ENCODE measurements around the gene KLHDC7A. TPM values are rescaled to one million over a fixed set of nuclear protein-coding genes. Genes with fewer than 3 reads are reported as not detected.

The KLHDC7A gene
- total and polyA plus RNA-seq, 10 of the 15 experiments (the other 5 are each of a cell fraction or from before 2014, with no cell fraction given): not detected

DNA sequence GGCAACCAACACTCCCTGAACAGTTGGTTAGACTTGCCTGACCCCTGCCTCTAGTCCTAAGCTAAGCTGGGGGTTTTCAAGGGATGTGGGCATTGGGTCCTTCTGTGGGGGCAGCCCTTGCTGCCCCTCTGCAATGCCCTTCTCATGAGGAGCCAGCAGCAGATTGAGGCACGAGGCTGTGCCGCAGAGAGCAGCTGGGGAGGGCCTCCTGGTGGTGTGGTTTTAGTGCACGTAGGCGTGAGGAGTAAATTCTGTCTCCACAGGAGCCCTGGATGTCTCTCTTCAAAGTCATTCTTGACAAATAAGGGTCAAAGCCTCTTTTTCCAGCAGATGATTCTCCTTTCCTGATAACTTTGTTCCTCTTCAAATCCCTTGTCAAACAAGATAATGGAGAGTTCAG is 31.8 kb upstream of the KLHDC7A start:
- intact Hi-C loops (cut with micrococcal nuclease; ENCODE audit: unreplicated experiment): no loop called here
- TF ChIP-seq, protein P1, sequence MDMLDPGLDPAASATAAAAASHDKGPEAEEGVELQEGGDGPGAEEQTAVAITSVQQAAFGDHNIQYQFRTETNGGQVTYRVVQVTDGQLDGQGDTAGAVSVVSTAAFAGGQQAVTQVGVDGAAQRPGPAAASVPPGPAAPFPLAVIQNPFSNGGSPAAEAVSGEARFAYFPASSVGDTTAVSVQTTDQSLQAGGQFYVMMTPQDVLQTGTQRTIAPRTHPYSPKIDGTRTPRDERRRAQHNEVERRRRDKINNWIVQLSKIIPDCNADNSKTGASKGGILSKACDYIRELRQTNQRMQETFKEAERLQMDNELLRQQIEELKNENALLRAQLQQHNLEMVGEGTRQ (IDR thresholded peaks at IDR 0.05; ENCODE audit: borderline replicate concordance, low read depth, low read length): no peak
- no peak for TF ChIP-seq SPI1 (IDR thresholded peaks at IDR 0.05; ENCODE audit: borderline replicate concordance, insufficient read depth, low read depth, low read length)
- TF ChIP-seq CBX5 (IDR thresholded peaks at IDR 0.05; ENCODE audit: low read depth): no peak
- TF ChIP-seq, protein P2, sequence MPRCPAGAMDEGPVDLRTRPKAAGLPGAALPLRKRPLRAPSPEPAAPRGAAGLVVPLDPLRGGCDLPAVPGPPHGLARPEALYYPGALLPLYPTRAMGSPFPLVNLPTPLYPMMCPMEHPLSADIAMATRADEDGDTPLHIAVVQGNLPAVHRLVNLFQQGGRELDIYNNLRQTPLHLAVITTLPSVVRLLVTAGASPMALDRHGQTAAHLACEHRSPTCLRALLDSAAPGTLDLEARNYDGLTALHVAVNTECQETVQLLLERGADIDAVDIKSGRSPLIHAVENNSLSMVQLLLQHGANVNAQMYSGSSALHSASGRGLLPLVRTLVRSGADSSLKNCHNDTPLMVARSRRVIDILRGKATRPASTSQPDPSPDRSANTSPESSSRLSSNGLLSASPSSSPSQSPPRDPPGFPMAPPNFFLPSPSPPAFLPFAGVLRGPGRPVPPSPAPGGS (IDR thresholded peaks at IDR 0.05; ENCODE audit: borderline replicate concordance, insufficient read depth, low read depth, low read length, poor library complexity, severe bottlenecking): no peak
- no peak for TF ChIP-seq NFYA (IDR thresholded peaks at IDR 0.05; ENCODE audit: borderline replicate concordance, low read depth, low read length)
- TF ChIP-seq CBFB (IDR thresholded peaks at IDR 0.05; ENCODE audit: low read depth): no peak
- TF ChIP-seq FOXK2 (IDR thresholded peaks at IDR 0.05): no peak
- TF ChIP-seq ZNF622 (IDR thresholded peaks at IDR 0.05): no peak
- no peak for TF ChIP-seq NRF1 (conservative IDR thresholded peaks at IDR 0.05; ENCODE audit: low read depth, low read length)
- no peak for TF ChIP-seq SUPT20H (IDR thresholded peaks at IDR 0.05; ENCODE audit: borderline replicate concordance, control insufficient read depth, low read depth, low read length)
- TF ChIP-seq SMARCA5 (IDR thresholded peaks at IDR 0.05): no peak
- TF ChIP-seq SIX5 (IDR thresholded peaks at IDR 0.05; ENCODE audit: low read depth, low read length, severe bottlenecking): no peak
- H3K4me3 ChIP-seq: no peak overlapping the region
- H3K4me2 ChIP-seq (ENCODE audit: control insufficient read depth, insufficient read depth): no peak overlapping the region
- H3K27ac ChIP-seq (ENCODE audit: control insufficient read depth, insufficient read depth): no peak overlapping the region
- H4K20me1 ChIP-seq (ENCODE audit: control insufficient read depth, insufficient read depth): no peaks in the 10 kb centered on the region
- no peak overlapping the region for H2AFZ ChIP-seq (ENCODE audit: control insufficient read depth, low read depth, low read length)
- FAIRE-seq: no peak
- H3K36me3 ChIP-seq (ENCODE audit: control insufficient read depth in 2 of 2, insufficient read depth in 2 of 2, low read length in 1 of 2): no peaks in the 10 kb centered on the region
- H3K9me3 ChIP-seq (replicated peaks; ENCODE audit: control insufficient read depth, insufficient read depth, low read length): no peaks in the 10 kb centered on the region; the same call in 2 of the 3 replicates
- H3K27me3 ChIP-seq (replicated peaks in 1 of 2; ENCODE audit: control insufficient read depth in 2 of 2, insufficient read depth in 2 of 2, low read length in 1 of 2): no peaks in the 10 kb centered on the region
- POLR2A ChIA-PET: no interaction called here
- in situ Hi-C loops (cut with MboI): no loop called here
- SMC1A ChIA-PET (ENCODE audit: uncharacterized antibody, unreplicated experiment): no interaction called here
- WGBS (ENCODE audit: insufficient coverage, insufficient replicate concordance, low lambda C conversion rate, missing lambda C conversion rate): 7% methylated on average over 4 of the region's 4 CpGs
- no peak for ATAC-seq
- no peaks in the 10 kb centered on the region for H3K79me2 ChIP-seq (ENCODE audit: control insufficient read depth, insufficient read depth, low read length)
- H3K4me1 ChIP-seq (ENCODE audit: control insufficient read depth, insufficient read depth, low read length): no peaks in the 10 kb centered on the region
- RAD21 ChIA-PET (ENCODE audit: unreplicated experiment): no interaction called here
- no peak overlapping the region for H3K9ac ChIP-seq (ENCODE audit: control insufficient read depth, insufficient read depth, low read length)
- no TSS peak for BruUV-seq (replicated peaks)
- CTCF ChIA-PET: no interaction called here
- DNase-seq (ENCODE audit: low read depth, low spot score): no peak

Data from GM12878 (cell line).